HL-60 (cell line): ENCODE results near the gene PLXDC2.

Experiments used
- DNase-seq, 2 experiments: peaks; one replicate each; pipeline ENCODE4 v3.0.0-alpha.2; 2010 to 2020; ENCODE audit warnings: low read depth in 1 of 2, low spot score in 1 of 2
- H3K27ac ChIP-seq: fragments of 250-450 bp; sonication (Bioruptor Pico); replicated peaks from 2 replicates; pipeline ENCODE4 v1.5.1; 2020; ENCODE audit warnings: mild to moderate bottlenecking, moderate library complexity
- H3K27me3 ChIP-seq: fragments of 250-450 bp; sonication (Bioruptor Pico); 2 replicates; pipeline ENCODE4 v1.5.1; 2021; ENCODE audit warnings: mild to moderate bottlenecking, moderate library complexity; ENCODE audit not compliant: insufficient read depth, poor library complexity, severe bottlenecking
- H3K4me3 ChIP-seq: replicated peaks from 2 replicates; pipeline ENCODE4 v1.5.1; 2011; ENCODE audit warnings: mild to moderate bottlenecking, control low read depth, low read length; ENCODE audit not compliant: insufficient read depth
- GABPA ChIP-seq: IDR thresholded peaks from 2 replicates; pipeline ENCODE4 v1.6.1; 2012; ENCODE audit warnings: low read depth
- POLR2AphosphoS5 ChIP-seq: IDR thresholded peaks from 2 replicates; pipeline ENCODE4 v1.6.1; 2012; ENCODE audit warnings: low read depth
- REST ChIP-seq: IDR thresholded peaks from 2 replicates; pipeline ENCODE4 v1.6.1; 2012; ENCODE audit warnings: low read depth; ENCODE audit not compliant: insufficient replicate concordance
- SPI1 ChIP-seq: IDR thresholded peaks from 2 replicates; pipeline ENCODE4 v1.6.1; 2012; ENCODE audit warnings: low read depth, mild to moderate bottlenecking, borderline replicate concordance
- TF ChIP-seq, protein P1 (sequence below): IDR thresholded peaks from one replicate; pipeline ENCODE4 v1.5.1; 2011; ENCODE audit warnings: low read length, control low read depth, inconsistent platforms; ENCODE audit not compliant: insufficient read depth

Gene PLXDC2

DNA sequence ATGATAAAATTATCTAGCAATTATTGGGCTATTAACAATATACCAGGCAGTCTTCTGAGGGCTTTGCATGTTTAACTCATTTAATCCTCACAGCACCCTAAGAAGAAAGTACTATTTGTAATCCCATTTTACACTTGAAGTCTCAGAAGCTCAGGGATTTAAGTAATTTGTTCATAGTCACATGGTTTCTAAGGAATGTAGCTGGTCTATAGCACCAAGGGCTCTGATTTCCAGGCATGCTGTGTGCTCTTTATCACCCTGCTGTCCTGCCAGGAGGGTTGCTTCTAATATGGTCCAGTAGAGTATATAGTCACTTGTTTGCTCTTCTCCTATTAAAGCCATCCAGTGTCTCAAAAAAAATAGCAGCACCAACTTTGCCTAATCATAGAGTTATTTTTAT is 417.2 kb downstream of the PLXDC2 start:
- H3K27ac ChIP-seq, result no peak overlapping the region
- TF ChIP-seq REST, result no peak
- TF ChIP-seq SPI1, result no peak
- no peak for TF ChIP-seq POLR2AphosphoS5
- TF ChIP-seq, protein P1, sequence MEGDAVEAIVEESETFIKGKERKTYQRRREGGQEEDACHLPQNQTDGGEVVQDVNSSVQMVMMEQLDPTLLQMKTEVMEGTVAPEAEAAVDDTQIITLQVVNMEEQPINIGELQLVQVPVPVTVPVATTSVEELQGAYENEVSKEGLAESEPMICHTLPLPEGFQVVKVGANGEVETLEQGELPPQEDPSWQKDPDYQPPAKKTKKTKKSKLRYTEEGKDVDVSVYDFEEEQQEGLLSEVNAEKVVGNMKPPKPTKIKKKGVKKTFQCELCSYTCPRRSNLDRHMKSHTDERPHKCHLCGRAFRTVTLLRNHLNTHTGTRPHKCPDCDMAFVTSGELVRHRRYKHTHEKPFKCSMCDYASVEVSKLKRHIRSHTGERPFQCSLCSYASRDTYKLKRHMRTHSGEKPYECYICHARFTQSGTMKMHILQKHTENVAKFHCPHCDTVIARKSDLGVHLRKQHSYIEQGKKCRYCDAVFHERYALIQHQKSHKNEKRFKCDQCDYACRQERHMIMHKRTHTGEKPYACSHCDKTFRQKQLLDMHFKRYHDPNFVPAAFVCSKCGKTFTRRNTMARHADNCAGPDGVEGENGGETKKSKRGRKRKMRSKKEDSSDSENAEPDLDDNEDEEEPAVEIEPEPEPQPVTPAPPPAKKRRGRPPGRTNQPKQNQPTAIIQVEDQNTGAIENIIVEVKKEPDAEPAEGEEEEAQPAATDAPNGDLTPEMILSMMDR, result no peak
- no peak for TF ChIP-seq GABPA
- no peak for DNase-seq
- no peak overlapping the region for H3K4me3 ChIP-seq
- H3K27me3 ChIP-seq, result no peaks in the 10 kb centered on the region

DNA sequence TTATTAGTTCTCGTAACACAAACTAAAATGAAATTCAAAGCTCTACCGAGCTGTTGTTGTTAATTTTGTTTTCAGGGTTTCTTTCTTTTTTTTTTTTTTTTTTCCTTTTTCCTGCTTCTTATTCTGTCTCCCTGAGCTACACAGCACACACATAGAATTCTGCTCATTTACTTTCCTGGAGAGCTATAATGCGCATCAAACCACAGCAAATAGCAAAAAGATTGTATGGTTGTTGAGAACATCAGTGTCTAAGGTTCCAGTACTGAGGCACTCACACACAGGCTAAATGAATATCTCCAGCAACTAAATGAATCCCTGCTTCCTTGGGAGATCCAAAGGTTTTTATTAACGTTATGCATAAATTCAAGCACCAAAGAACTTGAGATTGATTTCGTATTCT is 418.3 kb downstream of the PLXDC2 start:
- DNase-seq, result no peak
- Histone ChIP-seq H3K27ac (no peak overlapping the region), H3K27me3 (no peaks in the 10 kb centered on the region), H3K4me3 (no peak overlapping the region)
- TF ChIP-seq REST (no peak), GABPA (no peak), POLR2AphosphoS5 (no peak), SPI1 (no peak)
- TF ChIP-seq, protein P1, result no peak

GRCh38 chr10:20237091-20237570 is 420.9 kb downstream of the PLXDC2 start:
- no peak for DNase-seq
- TF ChIP-seq GABPA, result no peak
- TF ChIP-seq, protein P1, result no peak
- H3K27me3 ChIP-seq, result no peaks in the 10 kb centered on the region
- H3K4me3 ChIP-seq, result no peak overlapping the region
- no peak overlapping the region for H3K27ac ChIP-seq

DNA sequence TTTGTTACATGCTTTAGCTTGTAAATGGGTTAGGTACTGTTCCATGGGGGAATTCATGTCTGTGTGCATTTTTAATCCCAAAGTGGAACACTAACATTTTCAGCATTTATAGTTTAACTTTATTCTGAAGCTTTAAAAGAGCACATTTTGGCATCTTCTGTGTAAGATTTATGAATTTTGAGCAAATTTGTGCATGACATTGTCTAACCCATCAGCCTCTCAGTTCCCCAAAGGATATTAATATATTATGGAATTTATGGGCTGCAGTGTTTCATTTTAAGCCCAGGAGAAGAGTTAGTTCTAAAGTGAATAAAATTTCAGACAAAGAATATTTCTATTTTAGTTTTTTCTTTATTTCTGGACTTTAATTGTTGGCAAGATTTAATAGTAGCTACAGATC is 421.4 kb downstream of the PLXDC2 start:
- Histone ChIP-seq H3K4me3 (no peak overlapping the region), H3K27me3 (no peaks in the 10 kb centered on the region), H3K27ac (no peak overlapping the region)
- no peak for DNase-seq
- TF ChIP-seq POLR2AphosphoS5, result no peak
- no peak for TF ChIP-seq SPI1
- TF ChIP-seq, protein P1, result no peak
- TF ChIP-seq GABPA, result no peak
